ENCODE data around the gene DUSP1.

The DUSP1 gene

DNA sequence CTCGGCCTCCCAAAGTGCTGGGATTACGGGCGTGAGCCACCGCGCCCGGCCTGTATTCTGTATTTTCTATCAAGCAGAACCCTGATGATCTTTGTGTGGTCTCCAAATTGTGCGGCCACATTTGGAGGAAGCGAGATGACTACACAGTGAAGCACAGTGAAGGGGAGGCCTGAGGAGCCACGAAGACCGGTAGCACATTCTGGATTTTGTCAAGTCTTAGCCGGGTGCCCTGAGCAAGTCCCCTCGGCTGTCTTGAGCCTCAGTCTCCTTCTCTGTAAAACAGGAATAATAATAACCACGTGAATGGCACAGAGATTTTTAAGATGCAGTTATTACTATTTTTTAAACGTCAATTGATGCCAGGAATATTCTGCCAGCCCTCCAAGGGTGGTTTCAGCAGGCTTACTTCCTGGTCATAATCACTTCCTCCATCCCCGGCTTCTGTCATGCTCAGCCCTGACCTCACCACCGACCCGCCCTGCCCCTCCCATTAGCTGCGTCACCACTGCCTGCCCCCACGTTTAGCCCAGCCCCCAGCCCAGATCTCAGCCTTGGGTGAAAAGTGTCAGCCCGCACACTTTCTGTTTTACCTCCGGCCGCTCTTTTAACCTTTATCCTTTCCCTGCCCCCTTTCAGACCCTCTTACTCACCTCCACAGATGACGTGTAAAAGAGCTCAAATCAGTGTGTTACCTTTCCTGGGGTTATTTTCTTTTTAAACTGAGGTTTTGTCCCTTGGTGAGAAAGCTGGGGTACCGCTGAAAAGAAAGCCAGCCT lies 36.1 kb upstream of the DUSP1 start:
- DNase-seq (ENCODE audit: insufficient read length, low spot score), result peak; percentile 91
- peak; percentile 98 for FAIRE-seq
- TF ChIP-seq PAX5 (IDR thresholded peaks at IDR 0.05; ENCODE audit: insufficient read depth, low read length, severe bottlenecking) (no peak), SPI1 (IDR thresholded peaks at IDR 0.05; ENCODE audit: low read depth, low read length) (peak; percentile 74), POLR2AphosphoS5 (IDR thresholded peaks at IDR 0.05; ENCODE audit: low read depth, low read length) (0 out of 2 replicates have a peak, but pooled peaks have one; percentile 43), POU2F2 (IDR thresholded peaks at IDR 0.05; ENCODE audit: low read depth, low read length) (peak; percentile 20; the same call in 1 of the 2 replicates), TAF1 (IDR thresholded peaks at IDR 0.05; ENCODE audit: low read depth, low read length) (peak; percentile 40; the same call in 1 of the 2 replicates)

DNA sequence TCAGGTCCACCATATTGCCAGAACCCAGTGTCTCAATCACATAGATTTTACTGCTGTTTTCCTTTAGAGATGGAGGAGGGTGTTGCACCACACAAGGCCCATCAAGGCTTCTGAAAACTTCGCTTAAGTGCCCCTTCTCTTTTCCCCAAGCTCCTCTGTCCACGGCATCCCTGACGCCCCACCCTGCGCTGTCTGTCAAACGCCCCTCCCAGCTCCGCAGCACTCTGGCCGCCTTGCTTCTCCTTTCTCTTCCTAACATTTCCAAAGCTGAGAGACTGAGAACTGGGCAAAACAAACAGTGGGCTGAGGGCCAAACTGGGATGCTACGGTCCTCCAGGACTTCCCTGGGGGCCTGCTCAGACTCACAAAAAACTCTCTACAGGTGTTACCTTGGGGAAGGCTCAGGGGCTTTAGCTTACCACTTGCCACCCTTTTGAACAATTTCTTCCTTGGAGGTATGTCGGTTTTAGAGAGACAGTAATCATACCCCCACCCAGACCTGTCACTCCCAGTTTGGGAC lies 34.8 kb upstream of the DUSP1 start:
- no peak for FAIRE-seq
- DNase-seq (ENCODE audit: insufficient read length, low spot score), result no peak
- no peak for TF ChIP-seq TAF1 (IDR thresholded peaks at IDR 0.05; ENCODE audit: low read depth, low read length)
- no peak for TF ChIP-seq POLR2AphosphoS5 (IDR thresholded peaks at IDR 0.05; ENCODE audit: low read depth, low read length)
- no peak for TF ChIP-seq PAX5 (IDR thresholded peaks at IDR 0.05; ENCODE audit: insufficient read depth, low read length, severe bottlenecking)
- no peak for TF ChIP-seq POLR2A (IDR thresholded peaks at IDR 0.05; ENCODE audit: low read depth, low read length)
- TF ChIP-seq POU2F2 (IDR thresholded peaks at IDR 0.05; ENCODE audit: low read depth, low read length), result no peak
- no peak for TF ChIP-seq SPI1 (IDR thresholded peaks at IDR 0.05; ENCODE audit: low read depth, low read length)

DNA sequence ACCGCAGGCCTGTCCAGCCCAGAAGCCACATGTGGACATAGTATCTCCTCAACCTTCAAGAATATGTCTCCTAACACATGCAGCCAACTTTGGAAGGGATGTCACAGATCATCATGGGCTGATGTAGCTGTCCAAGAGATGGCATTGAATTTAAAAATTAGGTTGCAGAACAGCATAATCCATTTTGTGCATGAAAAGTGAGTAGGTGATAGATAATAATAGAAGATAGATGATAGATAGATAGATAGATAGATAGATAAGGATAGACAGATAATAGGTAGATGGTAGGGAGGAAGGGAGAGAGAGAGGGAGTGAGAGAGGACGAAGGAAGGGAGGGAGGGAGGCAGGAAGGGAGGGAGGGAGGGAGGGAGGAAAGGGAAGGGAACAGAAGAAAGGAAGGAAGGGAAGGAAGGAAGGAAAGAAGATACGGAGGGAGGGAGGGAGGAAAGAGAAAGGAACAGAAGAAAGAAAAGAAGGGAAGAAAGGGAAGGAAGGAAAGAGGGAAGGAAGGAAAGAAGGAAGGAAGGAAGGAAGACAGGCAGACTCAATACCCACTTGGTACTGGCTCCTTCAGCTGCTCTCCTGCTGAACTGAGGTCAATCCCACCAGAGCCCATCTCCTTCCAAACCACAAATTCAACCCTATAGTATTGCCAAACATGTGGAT lies 34.2 kb upstream of the DUSP1 start:
- DNase-seq (ENCODE audit: insufficient read length, low spot score), result no peak
- no peak for TF ChIP-seq POU2F2 (IDR thresholded peaks at IDR 0.05; ENCODE audit: low read depth, low read length)
- no peak for TF ChIP-seq POLR2A (IDR thresholded peaks at IDR 0.05; ENCODE audit: low read depth, low read length)
- no peak for TF ChIP-seq TAF1 (IDR thresholded peaks at IDR 0.05; ENCODE audit: low read depth, low read length)
- FAIRE-seq, result no peak

- no peak for TF ChIP-seq PAX5 (IDR thresholded peaks at IDR 0.05; ENCODE audit: insufficient read depth, low read length, severe bottlenecking)
- no peak for TF ChIP-seq POU2F2 (IDR thresholded peaks at IDR 0.05; ENCODE audit: low read depth, low read length)
- TF ChIP-seq POLR2AphosphoS5 (IDR thresholded peaks at IDR 0.05; ENCODE audit: low read depth, low read length), result no peak
- TF ChIP-seq POLR2A (IDR thresholded peaks at IDR 0.05; ENCODE audit: low read depth, low read length), result no peak
- no peak for TF ChIP-seq TAF1 (IDR thresholded peaks at IDR 0.05; ENCODE audit: low read depth, low read length)
- no peak for TF ChIP-seq SPI1 (IDR thresholded peaks at IDR 0.05; ENCODE audit: low read depth, low read length)
- FAIRE-seq (no peak), DNase-seq (ENCODE audit: insufficient read length, low spot score) (no peak)
These were observed 31.7 kb upstream of the DUSP1 start for GRCh38 chr5:172802567-172803176.

- no peak for DNase-seq (ENCODE audit: insufficient read length, low spot score)
- no peak for FAIRE-seq
- TF ChIP-seq TAF1 (IDR thresholded peaks at IDR 0.05; ENCODE audit: low read depth, low read length), result no peak
- TF ChIP-seq POLR2A (IDR thresholded peaks at IDR 0.05; ENCODE audit: low read depth, low read length), result no peak
- no peak for TF ChIP-seq POLR2AphosphoS5 (IDR thresholded peaks at IDR 0.05; ENCODE audit: low read depth, low read length)
- TF ChIP-seq PAX5 (IDR thresholded peaks at IDR 0.05; ENCODE audit: insufficient read depth, low read length, severe bottlenecking), result no peak
- no peak for TF ChIP-seq POU2F2 (IDR thresholded peaks at IDR 0.05; ENCODE audit: low read depth, low read length)
- TF ChIP-seq SPI1 (IDR thresholded peaks at IDR 0.05; ENCODE audit: low read depth, low read length), result no peak
These were observed 31.1 kb upstream of the DUSP1 start for GRCh38 chr5:172802112-172802511.

DNA sequence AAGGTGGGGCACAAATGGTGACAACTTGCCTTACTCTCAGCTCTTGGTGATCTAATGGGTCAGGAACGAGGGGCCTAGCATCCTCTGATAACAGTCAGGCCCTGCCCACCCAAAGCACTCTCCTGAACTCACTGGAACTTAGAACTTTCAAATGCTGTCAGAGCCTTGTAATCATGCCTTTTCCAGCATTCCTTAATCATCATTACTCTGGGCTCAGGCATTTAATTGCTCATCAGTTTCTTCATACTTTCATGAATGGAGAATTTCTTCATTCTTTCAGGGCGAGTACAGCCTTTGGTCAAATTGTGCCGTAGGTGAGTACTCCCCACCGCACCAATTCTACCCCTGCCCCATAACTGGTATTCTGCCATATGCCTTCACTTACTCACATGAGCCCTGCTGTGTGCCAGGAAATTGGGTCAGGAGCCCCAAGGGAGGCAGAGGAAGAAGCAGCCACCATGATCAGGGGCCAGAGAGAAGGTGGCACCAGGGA lies 30.2 kb upstream of the DUSP1 start:
- no peak for DNase-seq (ENCODE audit: insufficient read length, low spot score)
- FAIRE-seq, result no peak
- no peak for TF ChIP-seq SPI1 (IDR thresholded peaks at IDR 0.05; ENCODE audit: low read depth, low read length)
- TF ChIP-seq POLR2A (IDR thresholded peaks at IDR 0.05; ENCODE audit: low read depth, low read length), result no peak

DNA sequence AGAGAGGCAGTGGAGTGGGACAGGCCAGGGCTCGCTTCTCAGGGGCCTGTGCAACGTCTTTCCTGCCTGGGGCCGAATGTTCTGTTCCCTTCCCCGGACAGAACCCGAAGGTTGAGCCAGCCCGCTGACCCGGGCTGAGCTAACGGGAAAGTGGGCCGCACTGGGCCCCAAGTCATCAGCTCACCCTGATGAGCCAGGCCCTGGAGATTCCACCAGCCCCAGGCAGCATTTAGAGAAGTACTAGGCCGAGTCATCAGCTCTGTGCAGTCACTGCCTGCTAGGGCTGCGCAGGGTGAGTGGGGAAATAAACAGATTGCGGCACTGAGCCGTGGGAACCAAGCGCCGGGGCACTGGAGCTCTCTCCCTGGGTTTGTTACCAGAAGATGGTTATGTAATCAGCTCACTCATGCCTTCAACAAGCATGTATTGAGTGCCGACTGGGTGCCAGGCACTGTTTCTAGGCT lies 29.1 kb upstream of the DUSP1 start:
- DNase-seq (ENCODE audit: insufficient read length, low spot score) (no peak), FAIRE-seq (no peak)
- no peak for TF ChIP-seq TAF1 (IDR thresholded peaks at IDR 0.05; ENCODE audit: low read depth, low read length)
- no peak for TF ChIP-seq POU2F2 (IDR thresholded peaks at IDR 0.05; ENCODE audit: low read depth, low read length)
- TF ChIP-seq PAX5 (IDR thresholded peaks at IDR 0.05; ENCODE audit: insufficient read depth, low read length, severe bottlenecking), result no peak
- no peak for TF ChIP-seq POLR2AphosphoS5 (IDR thresholded peaks at IDR 0.05; ENCODE audit: low read depth, low read length)
- no peak for TF ChIP-seq SPI1 (IDR thresholded peaks at IDR 0.05; ENCODE audit: low read depth, low read length)
- TF ChIP-seq POLR2A (IDR thresholded peaks at IDR 0.05; ENCODE audit: low read depth, low read length), result no peak

- no peak for DNase-seq (ENCODE audit: insufficient read length, low spot score)
- TF ChIP-seq POLR2AphosphoS5 (IDR thresholded peaks at IDR 0.05; ENCODE audit: low read depth, low read length) (no peak), PAX5 (IDR thresholded peaks at IDR 0.05; ENCODE audit: insufficient read depth, low read length, severe bottlenecking) (no peak), SPI1 (IDR thresholded peaks at IDR 0.05; ENCODE audit: low read depth, low read length) (no peak), TAF1 (IDR thresholded peaks at IDR 0.05; ENCODE audit: low read depth, low read length) (no peak)
- FAIRE-seq, result no peak
These were observed 28.4 kb upstream of the DUSP1 start for GRCh38 chr5:172799416-172799815.

DNA sequence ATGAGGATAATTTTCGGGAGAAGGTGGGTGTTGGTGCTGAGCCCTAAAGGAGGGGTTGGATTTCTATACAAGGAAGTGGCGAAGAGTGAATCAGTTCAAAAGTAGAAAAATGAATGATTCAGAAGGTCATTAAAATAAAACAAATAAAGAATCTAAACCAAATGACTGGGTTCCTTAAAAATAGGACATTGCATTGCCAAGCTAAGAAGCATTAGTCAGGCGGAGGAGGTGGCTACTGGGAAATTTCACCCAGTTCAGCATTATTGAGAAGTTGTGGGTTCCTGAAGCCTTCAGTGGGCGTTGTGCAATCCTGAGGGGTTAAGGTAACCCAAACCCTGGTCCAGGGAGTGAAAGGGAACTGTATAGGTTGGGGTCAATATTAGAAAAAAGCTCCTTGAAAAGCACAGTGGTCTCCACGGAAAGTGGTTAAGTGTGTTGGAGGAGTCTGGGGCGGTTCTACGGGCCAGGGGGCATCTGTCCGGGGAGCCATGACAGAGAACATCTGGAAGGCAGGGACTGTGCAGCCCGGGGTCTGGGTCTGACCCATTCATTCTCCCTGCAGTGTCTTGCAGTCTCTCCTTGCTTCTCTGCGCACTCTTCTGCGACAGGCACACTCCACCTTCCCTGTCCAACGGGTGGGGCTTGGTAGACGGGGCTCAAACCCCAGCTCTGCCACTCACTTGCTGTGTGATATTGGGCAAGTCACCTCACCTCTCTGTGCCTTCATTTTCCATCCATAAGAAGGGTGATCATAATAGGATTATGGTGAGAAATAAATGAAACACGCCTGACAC lies 27.6 kb upstream of the DUSP1 start:
- no peak for DNase-seq (ENCODE audit: insufficient read length, low spot score)
- no peak for FAIRE-seq
- TF ChIP-seq PAX5 (IDR thresholded peaks at IDR 0.05; ENCODE audit: insufficient read depth, low read length, severe bottlenecking) (no peak), POU2F2 (IDR thresholded peaks at IDR 0.05; ENCODE audit: low read depth, low read length) (no peak), POLR2A (IDR thresholded peaks at IDR 0.05; ENCODE audit: low read depth, low read length) (no peak)

Data from GM12891 (cell line).